ENCODE data around the gene MOB3A.

The MOB3A gene

DNA sequence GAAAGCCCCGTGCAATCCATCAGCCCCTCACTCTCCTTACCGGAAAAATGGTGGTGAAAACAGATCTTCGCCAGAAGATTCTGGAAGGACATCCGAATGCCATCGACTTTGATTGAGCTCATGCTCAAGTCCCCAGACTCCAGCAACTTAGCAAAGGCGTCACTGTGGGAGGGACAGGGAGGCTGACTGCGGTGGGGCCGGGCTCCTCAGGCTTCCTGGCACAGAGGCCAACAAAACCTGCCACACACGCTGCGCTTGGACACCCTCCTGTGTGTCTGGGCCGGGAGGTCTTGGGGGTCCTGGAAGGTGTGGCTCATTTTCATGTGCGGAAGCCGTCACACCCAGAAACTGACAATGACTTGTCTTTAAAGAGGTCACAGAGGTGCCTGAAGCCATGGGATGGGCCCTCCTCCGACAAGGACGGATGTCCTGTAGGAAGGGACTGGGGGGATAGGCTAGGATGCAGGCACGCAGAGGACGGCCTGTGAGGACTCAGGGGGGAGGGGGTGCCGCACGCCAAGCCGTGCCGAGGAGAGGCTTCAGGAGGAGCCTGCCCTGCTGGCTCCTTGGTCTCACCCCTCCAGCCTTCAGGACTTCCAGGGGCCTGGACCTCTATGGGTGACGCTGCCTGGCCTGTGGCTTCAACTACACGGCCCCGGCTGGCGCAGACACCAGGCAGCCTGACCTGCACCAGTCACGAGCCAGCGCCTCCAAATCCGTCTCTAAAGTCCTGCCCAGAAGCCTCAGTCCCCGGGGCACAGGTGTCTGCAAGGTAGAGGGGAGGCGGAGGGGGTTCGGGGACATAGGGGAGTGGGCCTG lies 13.1 kb upstream of the MOB3A start:
- no peaks in the 10 kb centered on the region for H3K27me3 ChIP-seq (ENCODE audit: insufficient read depth, low read depth, severe bottlenecking)
- H3K36me3 ChIP-seq, result peaks cover 87% of the 10 kb centered on the region
- DNase-seq, result no peak
- no peaks in the 10 kb centered on the region for H3K9me3 ChIP-seq (ENCODE audit: severe bottlenecking)
- no peak overlapping the region for H3K4me3 ChIP-seq (ENCODE audit: low read depth, low read length)
- H3K27ac ChIP-seq, result no peak overlapping the region
- TF ChIP-seq, protein P1, sequence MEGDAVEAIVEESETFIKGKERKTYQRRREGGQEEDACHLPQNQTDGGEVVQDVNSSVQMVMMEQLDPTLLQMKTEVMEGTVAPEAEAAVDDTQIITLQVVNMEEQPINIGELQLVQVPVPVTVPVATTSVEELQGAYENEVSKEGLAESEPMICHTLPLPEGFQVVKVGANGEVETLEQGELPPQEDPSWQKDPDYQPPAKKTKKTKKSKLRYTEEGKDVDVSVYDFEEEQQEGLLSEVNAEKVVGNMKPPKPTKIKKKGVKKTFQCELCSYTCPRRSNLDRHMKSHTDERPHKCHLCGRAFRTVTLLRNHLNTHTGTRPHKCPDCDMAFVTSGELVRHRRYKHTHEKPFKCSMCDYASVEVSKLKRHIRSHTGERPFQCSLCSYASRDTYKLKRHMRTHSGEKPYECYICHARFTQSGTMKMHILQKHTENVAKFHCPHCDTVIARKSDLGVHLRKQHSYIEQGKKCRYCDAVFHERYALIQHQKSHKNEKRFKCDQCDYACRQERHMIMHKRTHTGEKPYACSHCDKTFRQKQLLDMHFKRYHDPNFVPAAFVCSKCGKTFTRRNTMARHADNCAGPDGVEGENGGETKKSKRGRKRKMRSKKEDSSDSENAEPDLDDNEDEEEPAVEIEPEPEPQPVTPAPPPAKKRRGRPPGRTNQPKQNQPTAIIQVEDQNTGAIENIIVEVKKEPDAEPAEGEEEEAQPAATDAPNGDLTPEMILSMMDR (IDR thresholded peaks at IDR 0.05; ENCODE audit: low read depth, low read length), result no peak

DNA sequence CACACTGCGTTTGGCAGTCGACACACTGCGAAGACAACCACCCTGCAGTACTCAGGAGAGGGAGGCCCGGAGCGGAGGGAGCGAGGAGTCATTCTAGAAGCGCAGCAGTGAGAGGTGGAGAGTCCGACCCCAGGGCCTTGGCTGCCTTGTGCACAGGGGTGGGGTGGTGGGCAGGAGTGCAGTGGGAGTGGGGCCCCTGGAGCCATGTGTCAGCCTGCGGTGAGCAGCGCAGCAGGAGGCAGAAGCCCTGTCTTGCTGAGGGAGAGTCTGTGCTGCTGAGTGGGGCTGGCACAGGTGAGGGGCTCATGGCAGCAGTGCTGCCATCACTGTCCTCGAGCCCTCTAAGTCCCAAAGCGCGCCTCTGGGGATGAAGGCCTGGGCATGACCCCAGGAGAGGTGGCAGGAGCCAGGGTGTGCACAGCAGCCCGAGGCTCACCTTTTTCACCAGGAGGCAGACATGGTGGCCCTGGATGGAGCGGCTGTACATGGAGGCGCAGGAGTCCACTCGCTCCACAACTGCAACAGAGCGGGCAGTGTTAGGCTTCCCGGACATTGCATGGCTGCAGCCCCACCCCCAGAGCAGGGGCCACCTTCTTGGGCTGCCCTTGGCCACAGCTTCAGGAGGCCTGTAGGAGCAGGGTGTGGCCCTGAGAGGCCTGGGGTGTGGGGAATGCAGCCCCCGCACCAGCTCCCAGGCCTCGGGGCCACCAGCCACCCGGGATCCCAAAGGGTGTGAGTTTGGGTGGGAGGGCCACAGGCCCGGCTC lies 12.3 kb upstream of the MOB3A start:
- TF ChIP-seq, protein P1 (IDR thresholded peaks at IDR 0.05; ENCODE audit: low read depth, low read length), result no peak
- no peaks in the 10 kb centered on the region for H3K27me3 ChIP-seq (ENCODE audit: insufficient read depth, low read depth, severe bottlenecking)
- H3K27ac ChIP-seq, result no peak overlapping the region
- no peak for DNase-seq
- peaks cover 79% of the 10 kb centered on the region for H3K36me3 ChIP-seq
- H3K9me3 ChIP-seq (ENCODE audit: severe bottlenecking), result no peaks in the 10 kb centered on the region
- no peak overlapping the region for H3K4me3 ChIP-seq (ENCODE audit: low read depth, low read length)

DNA sequence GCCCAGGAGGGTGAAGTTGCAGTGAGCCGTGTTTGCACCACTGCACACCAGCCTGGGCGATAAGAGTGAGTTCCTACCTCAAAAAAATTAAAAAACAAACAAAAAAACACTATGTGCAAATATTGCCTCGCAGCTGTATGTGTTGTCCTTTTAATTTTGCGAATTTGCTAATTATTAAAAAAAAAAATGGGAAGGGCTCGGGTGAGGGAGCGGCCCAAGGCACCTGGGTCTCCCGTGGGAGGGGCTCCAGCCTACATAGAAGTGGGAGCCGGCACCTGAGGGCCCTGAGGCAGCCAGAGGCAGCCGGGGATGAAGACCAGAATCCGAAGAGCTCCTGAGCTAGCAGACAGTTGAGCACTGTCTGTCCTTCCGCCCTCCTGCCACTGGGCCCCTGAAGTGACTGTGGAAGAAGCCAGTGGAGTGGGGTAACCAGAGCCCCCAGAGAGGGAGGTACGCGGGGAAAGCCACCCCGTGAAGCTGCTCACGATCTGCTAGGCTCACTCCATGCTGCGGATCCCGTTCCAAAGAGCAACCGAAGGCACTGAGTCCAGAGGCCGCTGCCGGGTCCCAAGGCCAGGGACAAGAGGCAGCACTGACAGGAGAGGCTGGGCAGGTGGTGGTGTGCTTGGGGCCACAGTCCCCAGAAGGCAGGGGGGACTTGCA lies 7.0 kb upstream of the MOB3A start:
- no peak for DNase-seq
- peaks cover 67% of the 10 kb centered on the region for H3K36me3 ChIP-seq
- H3K4me3 ChIP-seq (ENCODE audit: low read depth, low read length), result no peak overlapping the region
- TF ChIP-seq, protein P1 (IDR thresholded peaks at IDR 0.05; ENCODE audit: low read depth, low read length), result no peak
- H3K9me3 ChIP-seq (ENCODE audit: severe bottlenecking), result no peaks in the 10 kb centered on the region
- no peak overlapping the region for H3K27ac ChIP-seq
- H3K27me3 ChIP-seq (ENCODE audit: insufficient read depth, low read depth, severe bottlenecking), result no peaks in the 10 kb centered on the region

DNA sequence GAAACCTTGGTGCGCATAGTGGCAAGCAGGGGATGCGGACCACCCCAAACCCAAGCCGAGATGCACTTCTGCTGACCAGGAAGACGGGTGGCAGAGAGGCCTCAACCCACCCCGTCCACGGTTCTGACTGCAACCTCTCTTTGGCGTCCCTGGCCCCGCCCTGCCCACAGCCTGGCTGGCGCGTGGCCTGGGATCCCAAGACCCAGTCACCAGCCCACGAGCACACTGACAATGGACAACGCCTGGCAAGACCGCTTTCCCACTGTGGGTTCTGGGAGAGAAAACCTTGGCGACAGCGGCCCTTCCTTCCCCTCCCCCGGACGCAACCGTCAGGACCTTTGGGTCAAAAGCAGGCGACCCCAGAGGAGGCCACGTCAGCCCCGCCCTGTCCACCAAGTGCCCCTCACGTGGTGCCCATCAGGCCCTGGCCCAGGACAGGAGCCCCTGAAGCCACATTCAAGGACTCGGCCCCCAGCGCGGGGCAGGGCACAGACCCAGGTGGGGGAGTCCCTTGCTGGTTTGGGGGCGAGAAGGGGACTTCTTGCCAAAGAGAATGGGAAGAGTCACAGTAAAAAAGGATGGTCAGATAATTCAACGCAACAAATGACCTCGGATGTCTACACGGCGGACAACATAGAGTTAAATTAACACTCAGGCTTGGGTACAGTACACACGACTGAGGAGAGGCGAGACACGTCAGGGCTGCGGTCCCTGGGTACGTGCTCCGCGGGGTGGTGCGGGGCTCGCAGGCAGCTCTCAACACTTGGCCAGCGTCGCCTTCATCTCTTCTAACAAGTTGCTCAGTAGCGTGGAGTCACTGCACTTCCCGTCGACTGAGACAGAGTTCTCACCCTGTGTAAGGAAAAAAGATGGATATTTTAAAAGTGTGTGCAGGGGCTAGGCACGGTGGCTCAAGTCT lies 5.5 kb upstream of the MOB3A start:
- no peaks in the 10 kb centered on the region for H3K9me3 ChIP-seq (ENCODE audit: severe bottlenecking)
- no peaks in the 10 kb centered on the region for H3K27me3 ChIP-seq (ENCODE audit: insufficient read depth, low read depth, severe bottlenecking)
- H3K4me3 ChIP-seq (ENCODE audit: low read depth, low read length), result no peak overlapping the region
- TF ChIP-seq, protein P1 (IDR thresholded peaks at IDR 0.05; ENCODE audit: low read depth, low read length), result no peak
- peaks cover 57% of the 10 kb centered on the region for H3K36me3 ChIP-seq
- no peak overlapping the region for H3K27ac ChIP-seq
- no peak for DNase-seq

DNA sequence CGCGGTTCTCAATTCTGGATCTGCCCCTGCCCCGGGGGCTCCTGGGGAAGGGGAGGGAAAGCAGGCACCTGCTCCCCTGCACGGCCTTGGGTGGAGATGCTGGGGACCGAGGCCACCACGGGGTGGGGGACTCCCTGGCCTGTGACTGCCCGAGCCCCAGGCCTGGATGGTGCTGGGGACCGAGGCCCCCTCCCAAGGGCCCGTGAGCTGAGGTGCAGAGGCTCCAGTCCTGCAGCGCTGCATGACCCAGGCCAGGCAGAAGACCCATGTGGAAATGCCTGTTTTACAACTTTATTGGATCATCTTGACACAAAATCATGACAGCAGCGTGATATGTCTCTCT lies 4.6 kb upstream of the MOB3A start:
- TF ChIP-seq, protein P1 (IDR thresholded peaks at IDR 0.05; ENCODE audit: low read depth, low read length), result no peak
- H3K27ac ChIP-seq, result no peak overlapping the region
- no peak overlapping the region for H3K4me3 ChIP-seq (ENCODE audit: low read depth, low read length)
- H3K27me3 ChIP-seq (ENCODE audit: insufficient read depth, low read depth, severe bottlenecking), result no peaks in the 10 kb centered on the region
- peaks cover 47% of the 10 kb centered on the region for H3K36me3 ChIP-seq
- H3K9me3 ChIP-seq (ENCODE audit: severe bottlenecking), result no peaks in the 10 kb centered on the region
- no peak for DNase-seq

All from WERI-Rb-1 (cell line).